Measurements from ENCODE around the gene PKP3. TPM values are rescaled to one million over a fixed set of nuclear protein-coding genes. Genes with fewer than 3 reads are reported as not detected.
A peak's percentile ranks its signal among the peaks of the same experiment; 100 is the strongest.

The PKP3 gene
- total and polyA plus RNA-seq, 9 of the 15 experiments (the other 6 are each of a cell fraction or from before 2014, with no cell fraction given): 0.11 to 110 (median 30.7) TPM

- TF ChIP-seq CTCFL (IDR thresholded peaks at IDR 0.05; ENCODE audit: borderline replicate concordance, insufficient read depth, low read depth, low read length, poor library complexity, severe bottlenecking) (no peak), CREB5 (CRISPR knock-in tag; IDR thresholded peaks at IDR 0.05) (no peak), IRF9 (tag; IDR thresholded peaks at IDR 0.05) (no peak), POLR2G (IDR thresholded peaks at IDR 0.05; ENCODE audit: low read depth, low read length) (peak; percentile 37; the same call in 1 of the 2 replicates), NONO (IDR thresholded peaks at IDR 0.05; ENCODE audit: low read depth in 2 of 2, low read length in 1 of 2) (no peak), ZSCAN29 (IDR thresholded peaks at IDR 0.05) (no peak), HNRNPLL (IDR thresholded peaks at IDR 0.05; ENCODE audit: low read depth, low read length, poor library complexity, severe bottlenecking) (no peak)
- no peak for FAIRE-seq
- intact Hi-C loops (cut with micrococcal nuclease): no loop called here
- H3K9ac ChIP-seq (ENCODE audit: insufficient read depth in 1 of 2, low read depth in 2 of 2, low read length in 2 of 2): 0 out of 4 replicates have a peak overlapping the region, but pooled peaks of 1 of the 2 experiments have one; percentile 33
- no peak overlapping the region for H3K27ac ChIP-seq (ENCODE audit: extremely low read depth, low read depth, low read length)
- no peaks in the 10 kb centered on the region for H4K20me1 ChIP-seq (replicated peaks; ENCODE audit: control insufficient read depth, insufficient read depth, low read length)
- no peak overlapping the region for H2AFZ ChIP-seq (ENCODE audit: low read depth, low read length)
- peak in 3 of 4 experiments; percentile 7 to 13 (median 11) for DNase-seq (ENCODE audit: extremely low read depth in 1 of 4, low spot score in 3 of 4)
- H3K36me3 ChIP-seq (ENCODE audit: control insufficient read depth, insufficient read depth, low read length): no peaks in the 10 kb centered on the region; the same call in 2 of the 3 replicates
- peaks cover 2% of the 10 kb centered on the region for H3K9me1 ChIP-seq (ENCODE audit: control insufficient read depth, insufficient read depth, low read length)
- WGBS (ENCODE audit: insufficient coverage, low coverage, missing lambda C conversion rate): 36% methylated on average over 32 of the region's 34 CpGs
- H3K79me2 ChIP-seq (ENCODE audit: control insufficient read depth, insufficient read depth, low read length): peaks cover 8% of the 10 kb centered on the region; the same call in 1 of the 3 replicates
- in situ Hi-C loops (cut with MboI): loop anchor here (5.0 kb wide), 1 partner anchor 106 kb away; no protein-coding TSS in a partner anchor
- H3K4me1 ChIP-seq (replicated peaks in 1 of 2; ENCODE audit: control insufficient read depth in 2 of 2, insufficient read depth in 2 of 2, low read length in 2 of 2): peaks cover 26 to 55% of the 10 kb centered on the region in 2 experiments
- ChIA-PET CTCF (ENCODE audit: low intra/inter-chr PET ratio) (no interaction called here), POLR2A (interaction anchor here (0.9 to 1.6 kb wide), 2 partner anchors 29 to 151 kb away, joined by 3 to 4 read pairs; partner anchors contain the start of genes BET1L and RIC8A)
- ATAC-seq: no peak
- H3K9me3 ChIP-seq (replicated peaks; ENCODE audit: control insufficient read depth, insufficient read depth, low read depth, low read length): peaks cover 13% of the 10 kb centered on the region
- H3K4me2 ChIP-seq (ENCODE audit: insufficient read depth, low read length): no peak overlapping the region
- no TSS peak for BruUV-seq (replicated peaks)
- no peaks in the 10 kb centered on the region; a peak in 1 of 5 replicates for H3K27me3 ChIP-seq (ENCODE audit: control insufficient read depth in 2 of 2, insufficient read depth in 2 of 2, low read length in 2 of 2)
- H3K4me3 ChIP-seq: no peak overlapping the region
Observed at GRCh38 chr11:358129-358800, 35.7 kb upstream of the PKP3 start.

Data from K562 (cell line).